ENCODE measurements around the gene CARD19.
"Not testable (repeated sequence)": the region's sequence is repeated elsewhere in the genome, so short reads cannot be mapped to it uniquely, and the experiment has no call there.

The CARD19 gene

DNA sequence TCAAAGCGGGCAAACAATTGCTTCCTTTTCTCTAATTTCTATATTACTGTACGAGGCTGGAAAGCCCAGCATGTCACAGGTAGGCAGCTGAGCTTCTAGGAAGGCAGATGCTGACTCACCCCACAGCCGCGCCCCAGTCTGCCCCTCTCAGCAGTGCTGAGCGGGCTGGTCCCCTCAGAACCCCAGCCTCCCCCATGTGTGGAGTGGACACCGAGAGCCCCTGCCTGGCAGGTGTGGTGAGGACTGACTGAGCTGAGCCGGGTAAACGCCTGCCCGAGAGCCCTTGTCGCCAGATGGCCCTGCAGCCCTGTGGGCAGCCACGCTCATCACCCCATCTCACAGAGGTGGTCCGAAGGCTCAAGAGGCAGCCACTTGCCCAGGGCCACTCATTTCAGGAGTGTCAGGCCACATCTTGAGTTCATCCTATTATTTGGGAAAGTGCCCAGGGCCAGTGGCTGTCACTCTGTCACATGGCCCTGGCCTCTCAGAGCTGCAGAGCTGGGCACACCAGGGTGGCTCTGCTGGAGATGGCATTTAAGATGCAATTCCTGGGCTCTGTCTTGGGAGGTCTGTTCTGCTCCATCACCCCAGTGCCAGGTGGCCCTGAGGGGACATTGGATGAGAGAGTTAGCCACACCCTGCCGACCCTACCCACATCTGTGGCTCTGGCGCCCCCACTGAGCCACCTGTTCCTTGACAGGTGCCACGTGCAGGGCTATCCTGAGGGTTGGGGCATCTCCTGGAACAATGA is 12.4 kb downstream of the CARD19 start:
- no peak for DNase-seq

DNA sequence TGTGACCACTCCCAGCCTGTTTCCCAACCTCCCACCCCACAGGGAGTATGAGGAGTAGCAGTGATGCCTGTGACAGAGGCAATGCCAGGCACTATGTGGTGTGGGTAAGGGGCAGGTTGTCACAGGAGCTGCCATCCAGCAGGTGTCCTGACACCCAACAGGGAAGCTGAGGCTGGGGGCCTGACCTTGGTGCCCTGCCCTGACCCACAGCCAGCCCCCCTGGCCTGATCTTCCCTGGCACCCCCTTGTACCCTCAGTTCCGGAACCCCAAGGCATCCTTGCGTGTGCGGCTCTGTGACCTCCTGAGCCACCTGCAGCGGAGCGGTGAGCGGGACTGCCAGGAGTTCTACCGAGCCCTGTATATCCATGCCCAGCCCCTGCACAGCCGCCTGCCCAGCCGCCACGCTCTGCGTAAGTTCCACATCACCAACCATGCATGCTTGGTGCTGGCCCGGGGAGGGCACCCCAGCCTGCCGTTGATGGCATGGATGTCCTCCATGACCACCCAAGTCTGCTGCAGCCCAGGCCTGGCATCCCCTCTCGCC is 14.4 kb downstream of the CARD19 start:
- DNase-seq, result no peak

DNA sequence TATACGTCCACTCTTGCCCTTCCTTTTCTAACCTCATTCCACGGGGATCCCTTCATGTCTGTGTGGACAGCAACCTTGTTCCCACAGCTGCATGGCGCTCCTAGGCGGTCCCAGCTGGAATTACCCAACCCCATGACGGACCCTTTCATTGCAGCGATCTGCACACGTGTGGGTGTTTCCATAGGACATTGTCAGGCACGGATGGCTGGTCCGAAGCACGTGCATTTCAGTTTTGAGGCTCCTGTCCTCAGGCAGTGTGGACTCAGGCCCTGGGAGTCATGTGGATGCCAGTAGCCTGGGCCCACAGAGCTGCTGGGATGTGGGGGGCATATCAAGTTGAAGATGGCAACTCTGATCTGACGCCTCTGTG is 15.0 kb downstream of the CARD19 start:
- no peak for DNase-seq

DNA sequence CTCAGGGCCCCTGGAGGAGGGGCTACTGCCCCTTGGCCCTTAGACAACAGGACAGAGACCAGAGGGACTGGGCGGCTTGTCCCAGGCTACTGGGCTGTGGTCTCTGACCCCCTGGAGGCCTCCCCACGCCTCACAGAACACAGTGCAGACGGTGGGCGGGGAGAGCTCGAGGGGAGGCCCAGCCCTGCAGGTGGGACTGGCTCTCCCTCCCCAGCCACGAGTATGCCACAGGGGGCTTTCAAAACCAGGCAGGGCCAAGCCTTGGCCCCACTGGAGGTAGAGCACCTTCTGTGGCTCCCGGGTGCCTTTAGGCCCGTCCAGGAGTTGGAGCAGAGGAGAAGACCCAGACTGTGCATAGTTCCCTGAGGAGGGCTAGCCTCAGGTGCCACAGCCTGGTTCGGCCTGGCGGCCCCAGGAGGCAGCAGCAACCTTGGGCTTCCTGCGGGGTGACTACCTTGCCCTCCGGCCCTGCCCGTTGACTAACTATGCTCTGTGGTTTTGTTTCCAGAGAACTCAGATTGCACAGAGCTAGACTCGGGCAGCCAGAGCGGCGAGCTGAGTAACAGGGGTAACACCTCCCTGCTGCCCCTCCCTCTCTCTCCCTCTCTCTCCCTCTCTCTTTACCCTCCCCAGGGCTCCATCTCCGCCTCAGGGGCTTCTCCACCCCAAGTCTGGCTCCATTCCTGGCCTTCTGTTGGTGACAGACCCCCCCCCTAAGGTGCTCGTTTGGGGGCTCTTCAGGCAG is 15.5 kb downstream of the CARD19 start:
- peak; percentile 85 for DNase-seq

DNA sequence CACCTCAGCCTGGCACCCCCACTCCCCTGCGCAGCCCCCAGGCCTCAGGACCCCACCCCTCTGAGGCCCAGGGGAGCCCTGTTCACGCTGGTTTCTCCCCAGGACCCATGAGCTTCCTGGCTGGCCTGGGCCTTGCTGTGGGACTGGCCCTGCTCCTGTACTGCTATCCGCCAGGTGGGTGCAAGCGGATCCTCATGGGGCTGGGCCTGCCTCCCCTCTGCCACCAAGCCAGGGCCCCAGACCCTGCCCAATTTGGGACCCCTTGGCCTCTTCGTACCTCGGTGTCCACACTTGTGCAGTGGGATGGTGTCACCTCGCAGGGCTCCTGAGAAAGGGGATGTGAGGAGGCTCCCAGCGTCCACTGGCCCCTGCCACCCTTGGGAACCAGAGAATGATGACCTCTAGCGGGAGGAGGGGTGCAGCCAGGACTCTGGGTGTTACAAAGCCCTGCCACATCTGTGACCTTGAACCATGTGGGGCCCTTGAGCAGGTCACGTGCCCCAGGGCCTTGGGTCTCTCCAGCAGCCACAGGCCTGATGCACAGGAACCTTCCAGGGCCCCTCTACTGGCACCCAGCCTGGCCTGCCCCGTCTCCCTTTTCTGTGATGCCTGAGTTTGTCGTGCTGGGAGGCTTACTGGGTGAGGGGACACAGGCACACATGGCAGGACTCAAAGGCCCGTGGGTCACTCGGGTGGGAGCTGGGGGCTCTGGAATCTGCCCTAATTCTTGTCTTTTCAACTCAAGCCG is 16.3 kb downstream of the CARD19 start:
- DNase-seq, result no peak

DNA sequence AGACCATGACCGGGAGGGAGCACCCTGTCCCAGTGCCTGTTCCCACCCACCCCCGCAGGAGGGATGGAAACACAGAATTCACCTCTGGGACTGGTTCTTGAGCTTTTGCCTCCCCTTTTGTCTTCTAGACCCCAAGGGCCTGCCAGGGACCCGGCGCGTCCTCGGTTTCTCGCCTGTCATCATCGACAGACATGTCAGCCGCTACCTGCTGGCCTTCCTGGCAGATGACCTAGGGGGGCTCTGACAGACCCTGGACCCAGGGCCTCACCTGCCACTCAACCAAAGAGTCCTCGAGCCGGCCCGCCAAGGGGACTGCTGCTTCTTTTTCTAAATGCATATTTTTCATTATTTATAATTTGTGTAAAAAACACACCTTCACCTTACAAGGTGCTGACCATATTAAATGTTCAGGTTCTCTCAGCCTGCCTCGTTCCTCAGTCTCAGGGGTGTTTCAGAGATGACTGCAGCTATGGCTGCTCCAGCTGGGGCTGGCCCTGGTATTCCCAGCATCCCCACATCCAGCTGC is 16.9 kb downstream of the CARD19 start:
- no peak for DNase-seq

DNA sequence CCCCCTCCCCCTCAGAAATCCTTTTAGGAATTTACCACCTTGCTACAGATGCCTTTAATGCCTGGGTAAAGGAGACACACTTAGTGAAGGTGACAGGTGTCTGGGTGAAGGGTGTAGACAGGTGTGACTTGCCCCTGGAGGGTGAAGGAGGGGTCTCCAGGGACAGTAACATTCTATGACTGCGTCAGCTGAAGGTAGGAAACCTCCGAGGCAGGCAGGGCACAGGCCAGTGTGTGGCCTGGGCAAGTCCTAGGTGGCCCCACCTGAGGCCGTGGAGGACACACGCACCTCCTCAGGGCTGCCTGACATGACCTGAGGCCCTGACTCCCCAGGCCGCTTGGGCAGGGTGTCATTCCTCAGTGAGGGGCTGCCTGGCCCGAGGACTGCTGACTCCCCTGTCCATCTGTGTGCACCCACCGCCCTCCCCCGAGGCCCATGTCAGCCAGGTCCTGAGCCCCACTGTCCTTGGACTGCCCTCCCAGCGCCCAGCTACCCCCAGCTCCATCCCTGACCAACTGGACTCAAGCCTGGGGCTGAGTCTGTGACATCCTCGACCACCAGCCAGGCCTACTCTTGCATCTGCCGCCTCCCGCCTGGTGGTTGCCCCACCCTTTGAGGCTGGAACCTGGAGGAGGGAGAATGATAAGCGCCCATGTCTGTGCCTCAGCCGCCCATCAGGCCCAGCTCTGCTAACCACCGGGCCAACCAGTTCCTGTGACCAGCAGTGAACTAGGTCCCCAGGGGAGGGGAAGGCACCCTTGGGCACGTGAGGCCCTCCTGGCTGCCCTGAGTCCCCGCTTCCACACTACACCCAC is 18.4 kb downstream of the CARD19 start:
- no peak for DNase-seq

DNA sequence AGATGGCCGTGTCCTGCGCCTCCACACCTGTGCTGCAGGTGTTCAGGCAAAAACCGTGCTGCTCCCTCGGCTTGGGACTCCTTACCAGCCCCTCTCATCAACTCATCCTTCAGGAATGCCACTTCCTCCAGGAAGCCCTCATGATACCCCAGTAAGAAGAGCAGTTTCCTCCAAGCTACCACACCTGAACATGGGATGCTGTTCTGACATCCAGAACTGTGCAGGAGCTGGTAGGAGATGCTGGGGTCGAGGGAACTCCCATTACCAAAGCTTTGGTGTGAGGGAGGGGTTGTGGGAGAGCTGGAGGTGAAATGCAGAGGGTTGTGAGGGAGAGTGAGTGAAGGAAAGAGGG is 18.9 kb downstream of the CARD19 start:
- DNase-seq, result no peak

DNA sequence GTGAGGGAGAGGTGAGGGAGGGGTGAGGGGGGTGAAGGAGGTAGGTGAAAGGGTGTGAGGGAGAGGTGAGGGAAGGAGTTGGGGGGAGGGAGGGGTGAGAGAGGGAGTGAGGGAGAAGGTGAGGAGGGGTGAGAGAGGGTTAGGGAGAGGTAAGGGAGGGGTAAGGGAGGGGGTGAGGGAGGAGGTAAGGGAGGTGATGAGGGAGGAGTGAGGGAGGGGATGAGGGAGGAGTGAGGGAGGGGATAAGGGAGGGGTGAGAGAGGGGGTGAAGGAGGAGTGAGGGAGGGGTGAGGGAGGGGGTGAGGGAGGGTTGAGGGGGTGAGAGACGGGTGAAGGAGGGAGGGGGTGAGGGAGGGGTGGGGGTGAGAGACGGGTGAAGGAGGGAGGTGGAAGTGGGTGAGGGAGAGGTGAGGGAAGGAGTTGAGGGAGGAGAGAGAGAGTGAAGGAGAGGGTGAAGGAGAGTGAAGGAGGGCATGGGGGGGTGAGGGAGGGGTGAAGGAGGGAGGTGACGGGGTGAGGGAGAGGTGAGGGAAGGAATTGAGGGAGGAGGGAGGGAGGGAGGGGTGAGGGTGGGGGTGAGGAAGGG is 19.6 kb downstream of the CARD19 start:
- DNase-seq, result no peak

DNA sequence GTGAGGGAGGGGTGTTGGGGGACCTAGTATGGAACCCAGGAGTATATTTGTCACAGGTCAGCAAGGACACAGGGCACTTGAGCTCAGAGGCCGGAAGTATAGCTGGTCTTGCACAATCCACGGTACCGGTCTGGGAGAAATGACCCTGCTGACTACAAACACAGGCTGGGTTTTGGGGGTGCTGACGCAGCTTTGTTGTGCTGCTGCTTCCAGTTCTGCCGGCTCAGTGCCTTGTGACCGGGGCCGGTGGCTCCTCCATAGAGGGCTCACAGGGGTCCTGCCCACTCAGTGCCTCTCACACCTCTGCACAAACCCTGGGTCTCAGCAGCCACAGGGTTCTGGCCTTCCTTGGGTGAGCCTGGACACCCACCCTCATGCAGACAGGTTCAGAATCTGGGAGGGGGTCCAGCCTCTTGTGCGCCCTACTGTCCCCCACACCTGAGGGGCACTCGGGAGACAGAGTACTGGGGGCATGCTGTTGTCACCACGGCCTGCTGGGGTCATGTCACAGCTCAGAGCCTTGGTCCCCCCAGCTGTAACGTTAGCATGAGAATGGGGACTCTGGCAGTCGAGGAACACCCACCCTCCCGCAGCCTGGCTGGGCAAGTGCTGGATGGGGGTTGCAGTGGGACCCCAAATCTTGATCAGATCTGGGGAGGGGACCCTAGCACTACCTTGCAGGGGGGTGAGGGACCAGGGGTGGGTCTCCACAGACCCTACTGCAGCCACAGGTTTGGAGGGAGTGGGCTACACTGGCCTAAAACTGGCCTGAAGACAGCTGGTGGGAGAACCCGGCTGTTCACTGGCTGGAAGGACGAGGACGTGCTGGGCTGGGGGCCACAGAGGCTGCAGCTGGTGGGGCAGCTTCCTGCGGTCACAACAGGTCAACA is 20.3 kb downstream of the CARD19 start:
- peak; percentile 73 for DNase-seq

DNA sequence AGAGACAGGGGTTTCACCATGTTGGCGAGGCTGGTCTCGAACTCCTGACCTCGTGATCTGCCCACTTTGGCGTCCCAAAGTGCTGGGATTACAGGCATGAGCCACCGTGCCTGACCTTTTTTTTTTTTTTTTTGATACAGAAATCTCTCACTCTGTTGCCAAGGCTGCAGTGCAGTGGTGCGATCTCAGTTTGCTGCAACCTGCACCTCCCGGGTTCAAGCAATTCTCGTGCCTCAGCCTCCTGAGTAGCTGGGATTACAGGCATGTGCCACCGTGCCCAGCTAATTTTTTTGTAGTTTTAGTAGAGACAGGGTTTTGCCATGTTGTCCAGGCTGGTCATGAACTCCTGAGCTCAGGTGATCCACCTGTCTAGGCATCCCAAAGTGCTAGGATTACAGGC is 21.5 kb downstream of the CARD19 start:
- not testable (repeated sequence) for DNase-seq

DNA sequence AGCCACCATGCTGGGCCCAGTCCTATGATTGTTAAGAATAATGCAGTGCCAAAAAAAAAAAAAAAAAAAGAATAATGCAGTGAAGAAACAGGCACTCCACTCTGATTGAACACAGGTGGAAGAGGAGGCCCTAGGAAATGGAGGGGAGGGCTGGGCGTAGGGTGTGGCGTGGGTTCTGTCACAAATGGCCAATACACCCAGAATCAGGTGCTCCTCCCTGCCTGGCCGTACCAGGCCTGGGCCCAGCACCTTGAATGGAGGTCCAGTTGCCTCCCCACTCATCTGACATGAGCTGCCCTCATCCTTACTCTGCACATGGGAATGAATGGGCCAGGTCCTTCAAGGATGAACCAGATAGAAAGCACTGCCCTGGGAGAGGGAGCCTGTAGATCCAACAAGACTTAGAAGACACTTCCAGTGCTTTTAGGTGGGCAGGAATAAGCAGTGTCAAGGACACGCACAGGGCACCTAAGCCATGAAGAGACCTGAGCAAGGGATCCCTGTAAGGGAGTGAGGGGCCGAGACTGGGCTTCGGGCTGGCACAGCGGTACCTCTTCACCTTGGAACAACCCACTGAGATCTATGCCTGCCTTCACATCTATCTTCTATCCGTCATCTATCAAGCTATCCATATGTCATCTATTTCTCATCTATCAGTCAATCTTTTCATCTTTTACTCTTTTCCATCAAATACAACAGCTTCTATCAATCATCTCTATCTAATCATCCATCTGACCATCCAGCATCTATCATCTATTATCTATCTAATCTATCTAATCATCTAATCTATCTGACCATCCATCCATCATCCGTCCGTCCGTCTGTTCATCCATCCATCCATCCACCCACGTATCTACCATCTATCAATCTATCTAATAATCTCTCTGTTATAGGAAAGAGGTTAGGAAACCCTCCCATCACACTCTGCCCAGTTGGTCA is 22.2 kb downstream of the CARD19 start:
- DNase-seq, result no peak

DNA sequence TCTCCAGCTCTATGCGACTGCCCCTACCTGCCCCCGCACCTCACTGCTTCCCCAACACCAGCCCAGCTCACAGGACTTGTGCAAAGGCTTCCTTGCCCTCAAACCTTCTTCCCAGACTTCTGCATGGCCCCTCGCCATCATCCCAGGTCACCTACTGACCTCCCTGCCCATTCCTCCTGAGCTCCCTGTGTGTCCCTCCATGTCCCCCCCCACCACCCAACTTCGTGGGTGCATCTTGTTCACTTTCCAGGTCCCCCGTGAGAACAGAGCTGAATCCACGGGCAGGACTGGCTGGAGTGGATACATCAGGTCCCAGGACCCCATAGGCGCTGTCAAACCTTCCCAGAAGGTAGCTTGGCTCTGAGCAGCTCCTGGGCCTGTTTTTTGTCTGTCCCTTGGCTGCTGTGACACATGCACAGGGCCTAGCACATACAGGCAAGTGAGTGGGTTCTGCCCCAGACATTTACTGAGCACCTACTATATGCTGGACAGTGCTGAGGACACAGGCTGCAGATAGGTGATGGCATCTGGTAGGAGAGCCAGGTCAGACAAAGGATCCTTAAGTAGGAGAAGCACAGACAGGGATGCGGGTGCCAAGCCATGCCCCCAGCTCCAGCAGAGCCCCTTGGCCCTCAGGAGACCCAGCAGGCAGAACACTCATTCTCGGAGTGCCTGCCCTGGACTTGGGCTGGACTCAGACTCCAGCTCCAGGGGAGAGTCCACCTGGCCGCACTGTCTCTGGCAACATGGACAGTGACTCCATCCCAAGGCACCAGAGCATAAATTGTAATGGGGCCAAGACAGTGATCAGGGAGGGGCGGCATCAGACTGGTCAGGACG is 23.1 kb downstream of the CARD19 start:
- no peak for DNase-seq

DNA sequence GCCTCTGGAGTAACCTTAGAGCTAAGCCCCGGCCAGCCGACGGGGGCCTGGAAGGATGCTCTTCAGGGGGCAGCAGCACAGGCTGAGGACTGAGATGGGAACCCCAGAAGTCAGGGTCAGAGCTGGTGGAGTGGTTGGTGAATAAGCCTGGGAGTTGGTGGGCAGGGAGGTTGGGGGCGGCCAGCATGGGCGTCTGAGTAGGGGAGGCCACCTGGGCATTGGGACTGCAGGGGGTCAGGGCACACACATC is 23.6 kb downstream of the CARD19 start:
- no peak for DNase-seq

DNA sequence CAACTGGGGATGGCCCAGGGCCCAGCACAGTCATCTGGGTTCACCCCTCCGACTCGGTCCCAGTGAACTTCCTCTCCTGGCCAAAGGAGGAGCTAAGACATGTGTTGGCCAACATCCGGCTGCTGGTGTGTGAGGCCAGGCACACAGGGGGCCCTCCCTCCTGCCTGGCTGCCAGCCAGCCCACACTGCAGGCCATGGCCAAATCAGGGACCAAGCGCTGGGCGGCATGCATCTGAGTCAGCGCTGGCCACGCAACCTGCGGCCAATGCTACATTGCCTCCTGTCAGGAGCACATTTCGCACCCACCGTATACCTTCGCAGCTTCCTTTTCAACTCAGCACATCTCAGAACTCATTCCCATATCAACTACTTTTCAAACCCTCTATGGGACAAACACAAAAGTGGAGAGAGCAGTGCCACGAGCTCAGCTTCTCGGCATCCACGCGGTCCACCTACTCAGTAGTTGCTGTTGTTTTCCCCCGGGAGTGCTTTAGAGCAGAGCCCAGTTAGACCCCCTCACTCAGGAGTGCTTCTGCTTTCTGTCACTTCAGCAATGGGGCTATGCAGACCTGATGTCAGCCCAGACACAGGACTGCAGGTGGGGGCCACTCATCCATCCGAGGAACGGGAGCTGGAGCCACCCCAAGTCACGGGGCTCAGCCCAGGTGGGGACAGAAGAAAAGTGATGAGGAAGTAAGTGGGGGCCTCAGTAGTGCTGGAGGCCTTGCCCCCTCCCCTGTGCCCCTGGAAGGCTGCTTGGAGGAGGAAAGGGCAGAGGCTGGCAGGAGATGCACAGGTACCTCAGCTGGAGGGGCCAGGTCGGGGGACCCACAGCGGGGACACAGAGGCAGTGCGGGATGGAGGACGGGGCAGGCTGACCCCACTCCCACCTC is 24.2 kb downstream of the CARD19 start:
- DNase-seq, result peak; percentile 97

DNA sequence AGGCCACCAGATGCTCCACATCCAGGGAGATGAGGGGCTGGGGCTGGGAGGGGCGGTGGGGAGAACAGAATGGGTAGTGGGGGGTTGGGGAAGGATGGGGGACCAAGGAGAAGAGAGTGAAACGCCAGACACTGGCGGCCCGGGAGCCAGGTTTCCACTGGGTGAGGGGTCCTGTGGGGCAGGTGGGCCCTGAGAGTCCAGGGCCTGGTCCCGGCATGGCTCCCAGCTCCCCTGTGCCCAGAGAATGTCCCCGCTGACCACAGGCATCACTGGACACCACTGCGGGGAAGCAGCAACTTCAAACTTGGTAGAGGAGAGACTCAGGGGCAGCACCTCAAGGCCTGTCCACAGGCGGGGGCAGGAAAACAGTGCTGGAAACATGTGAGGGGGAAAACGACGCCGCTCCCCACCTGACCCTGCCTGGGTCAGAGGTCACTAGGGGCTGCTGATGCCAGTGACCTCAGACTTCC is 24.9 kb downstream of the CARD19 start:
- no peak for DNase-seq

DNA sequence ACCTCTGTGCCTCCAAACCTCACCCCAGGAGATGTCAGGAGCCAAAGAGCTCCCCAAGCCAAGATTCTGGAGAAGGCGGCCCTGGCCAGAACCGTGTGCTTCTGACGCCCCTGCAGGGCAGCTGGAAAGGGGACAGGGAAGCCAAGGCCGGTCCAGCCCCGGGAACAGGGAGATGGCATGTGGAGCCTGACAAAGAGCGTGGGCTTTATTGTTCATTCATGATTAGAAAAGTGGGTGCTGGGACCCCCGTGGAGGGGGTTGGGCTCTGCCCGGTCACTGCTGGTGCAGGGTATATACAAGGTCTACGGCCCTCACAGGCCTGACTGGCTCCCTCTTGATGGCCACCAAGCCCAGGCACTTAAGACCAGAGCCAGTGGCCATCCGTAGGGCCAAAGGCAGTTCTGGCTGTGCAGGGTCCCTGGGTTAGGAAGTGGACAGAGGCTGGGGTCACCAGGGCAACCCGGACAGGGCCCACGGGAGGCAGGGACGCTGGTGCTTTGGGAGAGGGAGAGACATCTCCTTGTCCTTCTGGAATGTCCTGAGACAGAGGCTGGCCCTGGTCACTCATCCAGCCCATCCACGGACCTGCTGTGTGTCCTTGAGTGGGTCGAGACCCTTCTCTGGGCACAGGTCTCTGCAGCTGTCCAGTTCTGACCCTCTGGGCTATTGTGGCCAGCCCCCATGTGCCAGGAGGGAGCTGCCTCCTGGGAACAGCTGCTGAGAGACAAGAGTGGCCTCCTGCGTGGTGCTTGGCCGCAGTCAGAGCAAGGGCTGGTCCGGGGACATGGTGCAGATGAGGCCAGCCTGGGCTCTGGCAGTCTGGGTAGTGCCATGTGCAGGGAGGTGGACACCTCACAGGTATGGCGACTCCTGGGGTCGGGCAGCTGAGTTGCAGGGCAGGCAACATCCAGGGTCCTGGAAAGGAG is 25.6 kb downstream of the CARD19 start:
- no peak for DNase-seq
